SK-N-SH (cell line): ENCODE measurements around the gene SERINC2. TPM values are rescaled to one million over a fixed set of nuclear protein-coding genes. Genes with fewer than 3 reads are reported as not detected.

ENCODE experiments used
- CTCF ChIA-PET: fragments of 300-600, 350-600 bp; formaldehyde crosslinking; extraction: SDS; loops from one replicate; lab custom pipeline; 2021; lab: Yijun Ruan, JAX
- POLR2A ChIA-PET: fragments of 350-600 bp; sonication (Branson Sonifier 250); formaldehyde crosslinking; extraction: SDS; loops from one replicate; lab custom pipeline; 2020; ENCODE audit warnings: antibody characterized with exemption, inconsistent platforms; lab: Yijun Ruan, JAX
- DNase-seq: peaks from one replicate; pipeline ENCODE4 v3.0.0; 2012
- H2AFZ ChIP-seq: fragments of 200-600 bp; sonication (generic); 2 replicates; pipeline ENCODE4 v1.8.1; 2016; ENCODE audit warnings: antibody characterized with exemption, mild to moderate bottlenecking, low read depth
- H3F3A ChIP-seq: fragments of 200-600 bp; sonication (generic); replicated peaks from 2 replicates; pipeline ENCODE3; 2016; ENCODE audit warnings: antibody characterized with exemption, mild to moderate bottlenecking; ENCODE audit not compliant: insufficient read depth
- H3K27ac ChIP-seq, 2 experiments: fragments of 200-500 bp in 1 of 2; fragments of 200-600 bp in 1 of 2; sonication (Bioruptor generic) in 1 of 2; sonication (generic), shearing (Covaris generic) in 1 of 2; 2 replicates each; pipeline versions ENCODE4 v1.5.1 to v1.6.1; 2014 to 2016; ENCODE audit warnings: low read depth in 2 of 2, inconsistent platforms in 1 of 2, low read length in 1 of 2, mild to moderate bottlenecking in 1 of 2, mixed read lengths in 1 of 2
- H3K27me3 ChIP-seq: fragments of 200-600 bp; sonication (generic), shearing (Covaris generic); 2 replicates; pipeline ENCODE4 v1.6.1; 2016; ENCODE audit warnings: mixed run types; ENCODE audit not compliant: insufficient read depth
- H3K36me3 ChIP-seq, 2 experiments: fragments of 200-500 bp in 1 of 2; fragments of 200-600 bp in 1 of 2; sonication (Bioruptor generic) in 1 of 2; sonication (generic) in 1 of 2; replicated peaks in 1 of 2; 2 replicates each; pipeline versions ENCODE3 to v1.5.1; 2014 to 2016; ENCODE audit warnings: low read length in 1 of 2, mild to moderate bottlenecking in 1 of 2; ENCODE audit not compliant: insufficient read depth in 2 of 2, control insufficient read depth in 1 of 2
- H3K4me1 ChIP-seq, 2 experiments: fragments of 200-500 bp in 1 of 2; fragments of 200-600 bp in 1 of 2; sonication (Bioruptor generic) in 1 of 2; sonication (generic), shearing (Covaris generic) in 1 of 2; 2 replicates each; pipeline versions ENCODE4 v1.5.1 to v1.6.1; 2014 to 2016; ENCODE audit warnings: low read depth in 1 of 2, low read length in 1 of 2, mixed run types in 1 of 2; ENCODE audit not compliant: insufficient read depth in 2 of 2, control insufficient read depth in 1 of 2
- H3K4me2 ChIP-seq: fragments of 200-600 bp; sonication (generic), shearing (Covaris generic); 2 replicates; pipeline ENCODE4 v1.6.1; 2017; ENCODE audit warnings: mixed run types
- H3K4me3 ChIP-seq, 2 experiments: fragments of 200-500 bp in 1 of 2; fragments of 200-600 bp in 1 of 2; sonication (Bioruptor generic) in 1 of 2; sonication (generic), shearing (Covaris generic) in 1 of 2; 2 replicates each; pipeline versions ENCODE4 v1.5.1 to v1.8.1; 2014 to 2016; ENCODE audit warnings: low read depth in 2 of 2, inconsistent platforms in 1 of 2, low read length in 1 of 2, mild to moderate bottlenecking in 1 of 2, mixed read lengths in 1 of 2, moderate library complexity in 1 of 2
- H3K79me2 ChIP-seq: fragments of 200-600 bp; sonication (generic); 2 replicates; pipeline ENCODE4 v1.8.1; 2017; ENCODE audit warnings: mild to moderate bottlenecking; ENCODE audit not compliant: insufficient read depth
- H3K9ac ChIP-seq: fragments of 200-600 bp; sonication (generic); 2 replicates; pipeline ENCODE4 v1.6.1; 2017; ENCODE audit warnings: mixed run types
- H3K9me2 ChIP-seq: fragments of 200-600 bp; sonication (generic); 2 replicates; pipeline ENCODE4 v1.6.1; 2017; ENCODE audit warnings: mixed run types
- H3K9me3 ChIP-seq: fragments of 200-600 bp; sonication (generic); 2 replicates; pipeline ENCODE4 v1.6.1; 2017; ENCODE audit warnings: mixed run types, mild to moderate bottlenecking, moderate library complexity
- H4K20me1 ChIP-seq: fragments of 200-600 bp; sonication (generic); 2 replicates; pipeline ENCODE4 v1.6.1; 2017; ENCODE audit warnings: mild to moderate bottlenecking, mixed run types; ENCODE audit not compliant: insufficient read depth
- CHD2 ChIP-seq: fragments of 150-350 bp; IDR thresholded peaks from 2 replicates; pipeline ENCODE4 v1.6.1; 2018; ENCODE audit warnings: low read length; ENCODE audit not compliant: partially characterized antibody
- CTCF ChIP-seq: fragments of 200-600 bp; sonication (generic); IDR thresholded peaks from 2 replicates; pipeline ENCODE4 v1.6.1; 2017; ENCODE audit warnings: antibody characterized with exemption, mild to moderate bottlenecking, moderate library complexity
- ELF1 ChIP-seq: IDR thresholded peaks from 2 replicates; pipeline ENCODE4 v1.4.0; 2012
- EZH2phosphoT487 ChIP-seq: fragments of 200-600 bp; sonication (generic); IDR thresholded peaks from 2 replicates; pipeline ENCODE4 v1.6.1; 2017; ENCODE audit warnings: low read depth, mixed run types, mild to moderate bottlenecking, antibody characterized with exemption, moderate library complexity, borderline replicate concordance
- FOSL2 ChIP-seq: IDR thresholded peaks from 2 replicates; pipeline ENCODE4 v1.4.0; 2012; ENCODE audit warnings: low read depth, mild to moderate bottlenecking, moderate library complexity, borderline replicate concordance
- IRF3 ChIP-seq: fragments of 150-350 bp; IDR thresholded peaks from 2 replicates; pipeline ENCODE4 v1.6.1; 2016; ENCODE audit warnings: mild to moderate bottlenecking, low read depth, low read length
- MEF2A ChIP-seq: IDR thresholded peaks from 2 replicates; pipeline ENCODE4 v1.4.0; 2012; ENCODE audit warnings: low read depth, borderline replicate concordance
- NFIC ChIP-seq: IDR thresholded peaks from 2 replicates; pipeline ENCODE4 v1.4.0; 2012; ENCODE audit warnings: borderline replicate concordance
- PBX3 ChIP-seq: IDR thresholded peaks from 2 replicates; pipeline ENCODE4; 2012
- POLR2AphosphoS5 ChIP-seq: IDR thresholded peaks from 2 replicates; pipeline ENCODE4 v1.6.1; 2012; ENCODE audit warnings: low read depth, low read length
- RAD21 ChIP-seq: IDR thresholded peaks from 2 replicates; pipeline ENCODE4 v1.6.1; 2012; ENCODE audit warnings: mild to moderate bottlenecking, low read length
- RCOR1 ChIP-seq: fragments of 150-350 bp; IDR thresholded peaks from 2 replicates; pipeline ENCODE4 v1.6.1; 2017; ENCODE audit warnings: antibody characterized with exemption, low read length
- REST ChIP-seq: IDR thresholded peaks from 2 replicates; pipeline ENCODE4 v1.6.1; 2012; ENCODE audit warnings: mild to moderate bottlenecking, low read depth, low read length, moderate library complexity
- RFX5 ChIP-seq: IDR thresholded peaks from 2 replicates; pipeline ENCODE4 v1.6.1; 2012; ENCODE audit warnings: mild to moderate bottlenecking, improper control_type of control experiment, low read length
- TAF1 ChIP-seq: IDR thresholded peaks from 2 replicates; pipeline ENCODE4 v1.6.1; 2012; ENCODE audit warnings: low read depth, mild to moderate bottlenecking, low read length, moderate library complexity, borderline replicate concordance
- USF2 ChIP-seq: fragments of 150-350 bp; IDR thresholded peaks from 2 replicates; pipeline ENCODE4 v1.6.1; 2017; ENCODE audit warnings: antibody characterized with exemption, low read length, low read depth, borderline replicate concordance
- WGBS: methylation state at CpG from one replicate; pipeline ENCODE4 v1.1.6; 2017; ENCODE audit warnings: low lambda C conversion rate; 5-methylcytosine and 5-hydroxymethylcytosine counted together
- polyA plus RNA-seq, 3 experiments: library from polyadenylated mRNA; depleted of rRNA; stranded (reverse); fragments of >200 nt; gene quantifications; 2 replicates each; pipeline ENCODE4 v1.2.3, GENCODE V29; 2012

The SERINC2 gene
- polyA plus RNA-seq, 1 of the 3 experiments (the other 2 are of a cell fraction) = 22.2 TPM

GRCh38 chr1:31420716-31421115 is 7.7 kb downstream of the SERINC2 start:
- no peak for DNase-seq
- H3K27me3 ChIP-seq = no peaks in the 10 kb centered on the region
- H3F3A ChIP-seq = no peaks in the 10 kb centered on the region
- CTCF ChIA-PET = interaction anchor here (0.7 to 16.8 kb wide), 12 partner anchors 9 to 259 kb away, joined by 3 to 287 read pairs (median 12); partner anchors contain the start of gene SERINC2
- H3K9me3 ChIP-seq = no peaks in the 10 kb centered on the region
- H3K9me2 ChIP-seq = no peaks in the 10 kb centered on the region
- H2AFZ ChIP-seq = no peak overlapping the region
- H4K20me1 ChIP-seq = peaks cover 6% of the 10 kb centered on the region; the same call in 1 of the 2 replicates
- H3K4me3 ChIP-seq = no peak overlapping the region
- TF ChIP-seq RFX5 (no peak), CHD2 (no peak), ELF1 (no peak), MEF2A (no peak), USF2 (no peak), FOSL2 (no peak), IRF3 (no peak), RAD21 (no peak), NFIC (no peak), TAF1 (no peak), PBX3 (no peak), CTCF (no peak), REST (no peak), POLR2AphosphoS5 (no peak), EZH2phosphoT487 (no peak), RCOR1 (no peak)
- TF ChIP-seq, all 33 proteins: peak for 0
- no peaks in the 10 kb centered on the region for H3K36me3 ChIP-seq
- POLR2A ChIA-PET = no interaction called here
- no peak overlapping the region for H3K27ac ChIP-seq
- no peak overlapping the region for H3K4me2 ChIP-seq
- no peak overlapping the region for H3K9ac ChIP-seq
- WGBS = 82% methylated on average over 5 of the region's 5 CpGs
- peaks cover 0 to 4% of the 10 kb centered on the region in 2 experiments; a peak in 1 of 4 replicates for H3K4me1 ChIP-seq
- no peaks in the 10 kb centered on the region; the same call in 1 of the 2 replicates for H3K79me2 ChIP-seq
